Right renal cortex interstitium (tissue), 3 donors: ENCODE results near the gene METAP1D. TPM values are rescaled to one million over a fixed set of nuclear protein-coding genes. Genes with fewer than 3 reads are reported as not detected.
"Not testable (repeated sequence)": the region's sequence is repeated elsewhere in the genome, so short reads cannot be mapped to it uniquely, and the experiment has no call there.

Source experiments
- DNase-seq, 3 donors: peaks; one replicate each; pipeline ENCODE4 v3.0.0-alpha.2; 2013; ENCODE audit warnings: low read depth in 3 of 3, low spot score in 2 of 3
- polyA plus RNA-seq, 3 donors: library from polyadenylated mRNA; unstranded; fragments of 120-200 nt; gene quantifications; one replicate each; pipeline ENCODE4 v1.2.1, GENCODE V29; 2013; ENCODE audit not compliant: insufficient read length in 3 of 3

Gene METAP1D
- polyA plus RNA-seq, 3 donors = 11.6 to 11.9 (median 11.7) TPM

GRCh38 chr2:171995586-171995985, 4.2 kb upstream of the METAP1D start:
- no peak for DNase-seq

GRCh38 chr2:171996021-171996420, 3.7 kb upstream of the METAP1D start:
- no peak for DNase-seq

- not testable (repeated sequence) for DNase-seq
These were observed 2.7 kb upstream of the METAP1D start for GRCh38 chr2:171997031-171997430.

GRCh38 chr2:171999161-171999560, 592 bp upstream of the METAP1D start:
- no peak for DNase-seq

GRCh38 chr2:172000696-172001361, 1.1 kb downstream of the METAP1D start:
- DNase-seq = no peak

- no peak for DNase-seq
These were observed 7.6 kb downstream of the METAP1D start for GRCh38 chr2:172007372-172007771.

- no peak for DNase-seq
These were observed 10.1 kb downstream of the METAP1D start for GRCh38 chr2:172009823-172010222.

GRCh38 chr2:172011812-172012575, 12.2 kb downstream of the METAP1D start:
- no peak for DNase-seq

GRCh38 chr2:172012677-172013391, 13.1 kb downstream of the METAP1D start:
- DNase-seq = no peak

- DNase-seq = no peak
These were observed 13.6 kb downstream of the METAP1D start for GRCh38 chr2:172013396-172013795.

GRCh38 chr2:172021074-172021931, 21.6 kb downstream of the METAP1D start:
- DNase-seq = no peak

- DNase-seq = no peak
These were observed 22.2 kb downstream of the METAP1D start for GRCh38 chr2:172021955-172022354.

- no peak for DNase-seq
These were observed 31.8 kb downstream of the METAP1D start for GRCh38 chr2:172031536-172031935.

- no peak for DNase-seq
These were observed 38.4 kb downstream of the METAP1D start for GRCh38 chr2:172038121-172038520.

- no peak for DNase-seq
These were observed 38.9 kb downstream of the METAP1D start for GRCh38 chr2:172038604-172039003.

GRCh38 chr2:172039011-172039704, 39.4 kb downstream of the METAP1D start:
- no peak for DNase-seq

- no peak for DNase-seq
These were observed 40.6 kb downstream of the METAP1D start for GRCh38 chr2:172040311-172040710.

GRCh38 chr2:172046080-172046678, 46.4 kb downstream of the METAP1D start:
- DNase-seq = no peak

GRCh38 chr2:172046866-172047565, 47.3 kb downstream of the METAP1D start:
- DNase-seq = no peak
